Skeletal muscle tissue (tissue), 4 donors: ENCODE measurements around the gene CYTH3. TPM values are rescaled to one million over a fixed set of nuclear protein-coding genes. Genes with fewer than 3 reads are reported as not detected.
"Not testable (repeated sequence)": the region's sequence is repeated elsewhere in the genome, so short reads cannot be mapped to it uniquely, and the experiment has no call there.

Source experiments
- H3K27ac ChIP-seq: one replicate; pipeline ENCODE4 v1.7.0; 2013; ENCODE audit warnings: mild to moderate bottlenecking, low read depth, low read length, inconsistent platforms
- H3K27me3 ChIP-seq, 3 donors: one replicate each; pipeline ENCODE4 v1.7.0; 2013; ENCODE audit warnings: low read length in 3 of 3; ENCODE audit not compliant: control insufficient read depth in 3 of 3, insufficient read depth in 3 of 3
- H3K36me3 ChIP-seq, 3 donors: one replicate each; pipeline ENCODE4 v1.7.0; 2013; ENCODE audit warnings: low read length in 3 of 3; ENCODE audit not compliant: control insufficient read depth in 3 of 3, insufficient read depth in 3 of 3
- H3K4me1 ChIP-seq, 3 donors: one replicate each; pipeline ENCODE4 v1.7.0; 2013; ENCODE audit warnings: low read length in 3 of 3, mild to moderate bottlenecking in 3 of 3; ENCODE audit not compliant: control insufficient read depth in 3 of 3, insufficient read depth in 3 of 3
- H3K4me3 ChIP-seq, 3 donors: one replicate each; pipeline ENCODE4 v1.7.0; 2013; ENCODE audit warnings: low read length in 3 of 3
- H3K9ac ChIP-seq, 3 donors: one replicate each; pipeline ENCODE4 v1.7.0; 2013; ENCODE audit warnings: low read length in 3 of 3, mild to moderate bottlenecking in 3 of 3, moderate library complexity in 2 of 3, low read depth in 1 of 3
- H3K9me3 ChIP-seq, 3 donors: one replicate each; pipeline ENCODE4 v1.7.0; 2013; ENCODE audit warnings: low read length in 3 of 3; ENCODE audit not compliant: control insufficient read depth in 3 of 3
- total RNA-seq: library from RNA; depleted of rRNA; stranded (reverse); fragments of >200 nt; gene quantifications from one replicate; pipeline ENCODE4 v1.2.3, GENCODE V29; 2014
- donor health status: Osteomylitis.

CYTH3 gene
- total RNA-seq, 1 donor from 2014 or later = 19.3 TPM

DNA sequence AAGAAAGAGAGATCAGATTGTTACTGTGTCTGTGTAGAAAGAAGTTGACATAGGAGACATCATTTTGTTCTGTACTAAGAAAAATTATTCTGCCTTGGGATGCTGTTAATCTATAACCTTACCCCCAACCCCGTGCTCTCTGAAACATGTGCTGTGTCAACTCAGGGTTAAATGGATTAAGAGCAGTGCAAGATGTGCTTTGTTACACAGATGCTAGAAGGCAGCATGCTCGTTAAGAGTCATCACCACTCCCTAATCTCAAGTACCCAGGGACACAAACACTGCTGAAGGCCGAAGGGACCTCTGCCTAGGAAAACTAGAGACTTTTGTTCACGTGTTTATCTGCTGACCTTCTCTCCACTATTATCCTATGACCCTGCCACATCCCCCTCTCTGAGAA lies 49.0 kb downstream of the CYTH3 start:
- not testable (repeated sequence) for H3K27me3 ChIP-seq, H3K9me3 ChIP-seq, H3K36me3 ChIP-seq, H3K27ac ChIP-seq, H3K9ac ChIP-seq, H3K4me3 ChIP-seq
- H3K4me1 ChIP-seq = peaks cover 24 to 36% (median 27%) of the 10 kb centered on the region in 3 donors

DNA sequence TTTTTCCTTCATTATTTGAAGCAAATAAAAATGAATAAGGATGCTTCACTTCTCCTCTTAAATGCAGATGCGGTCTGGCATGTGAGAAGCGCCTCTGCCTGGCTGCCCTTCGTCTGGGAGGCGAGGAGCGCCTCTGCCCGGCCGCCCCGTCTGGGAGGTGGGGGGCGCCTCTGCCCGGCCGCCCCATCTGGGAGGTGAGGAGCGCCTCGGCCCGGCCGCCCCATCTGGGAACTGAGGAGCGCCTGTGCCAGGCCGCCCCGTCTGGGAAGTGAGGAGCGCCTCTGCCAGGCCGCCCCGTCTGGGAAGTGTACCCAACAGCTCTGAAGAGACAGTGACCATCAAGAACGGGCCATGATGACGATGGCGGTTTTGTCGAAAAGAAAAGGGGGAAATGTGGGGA lies 49.4 kb downstream of the CYTH3 start:
- H3K4me1 ChIP-seq = peaks cover 27 to 36% (median 27%) of the 10 kb centered on the region in 3 donors
- not testable (repeated sequence) for H3K9me3 ChIP-seq, H3K9ac ChIP-seq, H3K27ac ChIP-seq, H3K27me3 ChIP-seq, H3K36me3 ChIP-seq, H3K4me3 ChIP-seq

DNA sequence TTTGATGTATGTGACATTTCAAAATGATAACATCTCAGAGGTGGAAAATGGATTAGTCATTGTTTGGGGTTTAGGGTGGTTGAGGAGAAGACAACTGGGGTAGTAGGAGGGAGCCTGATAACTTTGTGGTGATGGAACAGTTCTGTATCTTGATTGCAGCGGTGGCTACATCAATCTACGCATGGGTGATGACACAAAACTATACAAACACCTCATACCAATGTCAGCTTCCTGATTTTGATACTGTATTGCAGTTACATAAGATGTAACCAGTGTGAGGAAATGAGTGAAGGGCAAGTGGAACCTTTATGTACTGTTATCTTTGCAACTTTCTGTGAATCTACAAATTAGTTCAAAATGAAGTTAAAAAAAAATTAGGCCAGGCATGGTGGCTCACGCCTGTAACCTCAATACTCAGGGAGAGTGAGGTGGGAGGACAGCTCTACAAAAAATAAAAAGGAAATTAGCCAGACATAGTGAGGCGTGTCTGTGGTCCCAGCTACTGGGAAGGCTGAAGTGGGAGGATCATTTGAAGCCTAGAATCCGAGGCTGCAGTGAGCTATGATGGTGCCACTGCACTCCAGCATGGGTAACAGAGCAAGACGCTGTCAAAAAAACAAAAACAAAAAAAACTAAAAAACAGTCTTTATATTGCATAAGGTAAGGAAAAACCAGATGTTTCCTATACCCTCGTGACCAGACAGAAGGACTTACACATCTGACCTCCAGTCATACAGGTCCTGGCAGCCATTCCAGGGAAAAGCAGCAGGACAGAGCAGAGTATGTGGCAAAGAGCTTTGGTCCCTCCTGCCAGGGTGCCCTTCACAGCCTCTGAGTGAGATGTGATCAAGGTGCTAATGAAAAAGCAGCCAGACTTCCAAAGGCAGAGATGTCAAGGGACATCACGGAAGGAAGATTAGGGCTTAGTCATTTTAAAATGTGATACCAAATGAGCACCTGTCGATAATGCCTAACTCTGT lies 50.8 kb downstream of the CYTH3 start:
- Histone ChIP-seq H3K36me3 (no peaks in the 10 kb centered on the region), H3K27me3 (no peaks in the 10 kb centered on the region), H3K9ac (no peak overlapping the region), H3K4me3 (no peak overlapping the region), H3K27ac (no peak overlapping the region), H3K9me3 (no peaks in the 10 kb centered on the region), H3K4me1 (peaks cover 19 to 25% (median 20%) of the 10 kb centered on the region in 3 donors)

DNA sequence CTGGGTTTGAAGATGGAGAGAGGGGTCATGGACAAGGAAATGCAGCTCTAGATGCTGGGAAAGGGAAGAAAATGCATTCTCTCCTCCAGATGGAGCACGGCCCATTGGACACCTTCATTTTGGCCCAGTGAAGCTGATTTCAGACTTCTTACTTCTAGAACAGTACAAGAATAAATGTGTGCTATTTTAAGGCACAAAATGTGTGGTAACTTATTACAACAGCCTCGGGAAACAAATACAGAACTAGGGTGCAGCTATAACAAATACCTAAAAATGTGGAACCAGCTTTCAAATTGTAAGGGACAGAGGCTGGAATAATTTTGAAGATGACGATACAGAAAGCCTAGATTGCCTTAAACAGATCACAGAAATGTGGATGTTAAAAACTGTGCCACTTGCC lies 54.1 kb downstream of the CYTH3 start:
- H3K27ac ChIP-seq = no peak overlapping the region
- H3K27me3 ChIP-seq = no peaks in the 10 kb centered on the region
- peaks cover 9 to 13% (median 12%) of the 10 kb centered on the region in 3 donors for H3K4me1 ChIP-seq
- H3K4me3 ChIP-seq = no peak overlapping the region
- H3K9ac ChIP-seq = no peak overlapping the region
- no peaks in the 10 kb centered on the region for H3K9me3 ChIP-seq
- no peaks in the 10 kb centered on the region for H3K36me3 ChIP-seq

DNA sequence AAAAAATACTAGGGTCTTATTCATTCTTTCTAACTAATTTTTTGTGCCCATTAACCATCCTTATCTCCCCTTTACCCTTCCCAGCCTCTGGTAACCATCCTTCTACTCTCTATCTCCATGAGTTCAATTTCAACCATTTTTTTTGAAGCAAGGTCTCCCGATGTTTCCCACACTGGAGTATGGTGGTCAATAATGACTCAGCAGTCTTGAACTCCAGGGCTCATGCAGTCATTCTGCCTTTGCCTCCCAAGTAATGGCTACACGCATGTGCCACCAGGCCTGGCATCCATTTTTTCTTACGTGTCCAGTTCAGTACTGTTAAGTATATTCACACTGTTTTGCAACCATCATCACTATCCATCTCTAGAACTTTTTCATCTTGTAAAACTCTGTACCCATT lies 60.4 kb downstream of the CYTH3 start:
- Histone ChIP-seq H3K4me1 (peaks cover 7 to 13% (median 10%) of the 10 kb centered on the region in 3 donors), H3K9me3 (no peaks in the 10 kb centered on the region), H3K27ac (no peak overlapping the region), H3K4me3 (no peak overlapping the region), H3K27me3 (no peaks in the 10 kb centered on the region), H3K9ac (no peak overlapping the region), H3K36me3 (no peaks in the 10 kb centered on the region)

DNA sequence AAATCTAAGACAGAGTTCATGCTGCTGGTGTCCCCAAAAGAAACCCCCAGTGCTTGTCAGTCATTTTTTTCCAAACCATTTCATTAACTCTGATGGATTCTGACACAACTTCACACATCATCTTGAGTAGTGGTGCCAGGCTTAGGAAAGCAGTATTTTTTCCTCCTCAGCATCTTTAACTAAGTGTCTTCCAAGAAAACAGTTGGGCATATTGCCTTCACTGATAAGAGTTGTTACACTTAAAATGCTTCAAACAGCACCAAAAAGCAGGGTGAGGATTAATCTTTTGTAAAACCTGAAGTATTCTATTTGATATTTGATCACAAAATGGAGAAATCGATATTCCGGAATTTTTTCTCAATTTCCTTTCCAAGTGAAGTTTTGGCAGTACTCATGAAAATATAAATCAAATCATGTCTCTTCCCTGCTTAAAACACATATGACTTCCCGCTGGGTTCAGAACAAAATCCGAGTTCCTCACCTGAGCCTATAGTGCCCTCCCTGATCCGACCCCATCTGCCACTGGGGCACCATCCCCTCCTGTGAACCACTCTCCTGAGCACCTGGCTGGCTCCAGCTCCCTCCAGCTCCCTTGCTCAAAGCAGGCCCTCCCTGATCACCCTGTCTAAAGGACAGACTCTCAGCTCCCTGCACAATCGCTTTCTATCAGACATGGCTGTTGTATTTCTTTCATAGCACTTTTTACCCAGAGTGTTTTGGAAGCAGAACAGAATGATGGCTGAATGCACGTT lies 61.6 kb downstream of the CYTH3 start:
- no peaks in the 10 kb centered on the region for H3K36me3 ChIP-seq
- no peaks in the 10 kb centered on the region for H3K27me3 ChIP-seq
- peaks cover 7 to 21% (median 10%) of the 10 kb centered on the region in 3 donors for H3K4me1 ChIP-seq
- H3K27ac ChIP-seq = no peak overlapping the region
- no peaks in the 10 kb centered on the region for H3K9me3 ChIP-seq
- no peak overlapping the region for H3K4me3 ChIP-seq
- no peak overlapping the region for H3K9ac ChIP-seq

DNA sequence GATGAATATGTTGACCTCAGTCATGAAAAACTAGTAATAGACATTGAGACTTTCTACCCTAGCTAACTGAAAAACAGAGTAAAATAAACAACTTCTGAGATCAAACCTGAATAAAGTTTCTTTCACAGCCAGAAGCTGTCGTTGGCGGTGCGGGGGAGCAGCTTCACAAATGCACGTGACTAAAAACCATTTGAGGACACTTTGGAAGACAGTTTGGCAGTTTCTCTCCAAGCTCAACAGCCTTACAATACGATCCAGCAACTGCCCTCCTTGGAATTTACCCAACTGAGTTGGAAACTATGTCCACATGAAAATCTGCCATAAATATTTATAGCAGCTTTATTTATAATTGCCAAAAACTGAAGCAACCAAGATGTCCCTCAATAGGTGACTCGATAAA lies 63.1 kb downstream of the CYTH3 start:
- peak overlapping the region in 1 of 3 donors; percentile 1 for H3K9ac ChIP-seq
- H3K4me1 ChIP-seq = peaks cover 7 to 21% (median 10%) of the 10 kb centered on the region in 3 donors
- no peaks in the 10 kb centered on the region for H3K9me3 ChIP-seq
- no peaks in the 10 kb centered on the region for H3K36me3 ChIP-seq
- H3K4me3 ChIP-seq = peak overlapping the region; percentile 13 to 22 (median 19)
- H3K27me3 ChIP-seq = no peaks in the 10 kb centered on the region
- H3K27ac ChIP-seq = peak overlapping the region; percentile 63

DNA sequence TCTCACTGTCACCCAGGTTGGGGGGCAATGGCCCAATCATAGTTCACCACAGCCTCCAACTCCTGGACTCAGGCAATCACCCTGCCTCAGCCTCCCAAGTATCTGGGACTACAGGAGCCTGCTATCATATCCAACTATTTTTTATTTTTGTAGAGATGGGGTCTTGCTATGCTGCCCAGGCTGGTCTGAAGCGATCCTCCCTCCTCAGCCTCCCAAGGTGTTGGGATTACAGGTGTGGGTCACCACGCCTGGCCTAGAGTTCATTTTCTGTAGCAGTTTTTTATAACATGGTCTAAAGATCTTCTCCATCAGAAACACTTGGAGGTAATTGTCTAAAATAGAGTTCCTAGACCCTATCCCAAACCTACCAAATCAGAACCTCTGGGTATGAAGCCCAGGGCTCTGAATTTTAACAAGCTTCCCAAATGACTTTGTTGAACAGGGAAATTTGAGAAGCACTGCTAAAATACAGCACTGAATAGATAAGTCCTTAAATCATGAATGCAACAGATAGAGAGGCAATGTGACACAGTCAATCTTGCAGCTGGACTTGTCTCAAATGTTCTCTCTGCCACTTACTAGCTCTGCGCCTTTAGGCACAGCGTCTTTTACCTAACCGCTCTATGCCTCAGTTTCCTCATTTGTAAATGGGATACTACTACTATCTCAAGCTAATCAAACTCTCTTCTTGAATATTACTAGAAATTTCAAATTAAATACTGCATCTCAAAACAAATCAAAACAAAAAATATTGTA lies 63.7 kb downstream of the CYTH3 start:
- peaks cover 7 to 21% (median 10%) of the 10 kb centered on the region in 3 donors for H3K4me1 ChIP-seq

DNA sequence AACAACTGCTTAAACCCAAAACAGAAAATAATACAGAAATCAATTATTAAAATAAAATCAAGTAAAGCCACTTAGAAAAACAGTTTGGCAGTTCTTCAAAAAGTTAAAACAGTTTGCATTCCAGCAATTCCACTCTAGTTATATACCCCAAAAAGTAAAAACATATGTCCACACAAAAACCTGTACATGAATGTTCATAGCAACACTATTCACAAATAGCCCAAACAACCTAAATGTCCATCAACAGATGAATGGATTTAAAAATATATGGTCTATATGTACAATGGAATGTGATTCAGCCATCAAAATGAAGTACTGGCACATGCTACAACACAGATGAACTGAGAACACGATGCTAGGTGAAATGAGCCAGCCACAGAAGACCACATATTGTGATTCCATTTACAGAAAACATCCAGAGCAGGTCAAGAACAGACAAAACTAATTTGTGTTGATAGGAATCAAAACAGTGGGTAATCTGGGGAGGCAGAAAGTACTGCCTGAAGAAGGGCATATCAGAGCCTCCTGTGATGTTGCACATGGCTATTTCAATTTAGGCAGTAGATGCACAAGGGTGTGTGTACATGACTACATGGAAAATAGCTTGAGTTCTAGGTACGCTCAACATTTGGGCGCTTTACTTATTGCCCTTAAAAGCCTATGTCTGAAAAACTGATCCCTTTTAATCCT lies 66.3 kb downstream of the CYTH3 start:
- Histone ChIP-seq H3K27me3 (no peaks in the 10 kb centered on the region), H3K9ac (no peak overlapping the region), H3K9me3 (no peaks in the 10 kb centered on the region), H3K4me1 (peaks cover 10 to 29% (median 14%) of the 10 kb centered on the region in 3 donors), H3K36me3 (no peaks in the 10 kb centered on the region), H3K27ac (no peak overlapping the region), H3K4me3 (no peak overlapping the region)

More for the DNA sequence above, 63.7 kb downstream of the CYTH3 start:
- Histone ChIP-seq H3K27ac (peak overlapping the region; percentile 63), H3K9me3 (no peaks in the 10 kb centered on the region), H3K9ac (peak overlapping the region in 1 of 3 donors; percentile 1), H3K36me3 (no peaks in the 10 kb centered on the region), H3K27me3 (no peaks in the 10 kb centered on the region), H3K4me3 (peak overlapping the region; percentile 13 to 22 (median 19))
